ENCODE measurements around the gene PEX6. TPM values are rescaled to one million over a fixed set of nuclear protein-coding genes. Genes with fewer than 3 reads are reported as not detected.

PEX6 gene
- total and polyA plus RNA-seq, 2 of the 13 experiments (the other 11 are each of a cell fraction or from before 2014, with no cell fraction given), result 5.1 to 6.7 TPM

- no peak for TF ChIP-seq MNT (IDR thresholded peaks at IDR 0.05)
- peak; percentile 6 for TF ChIP-seq DBP (CRISPR knock-in tag; IDR thresholded peaks at IDR 0.05; ENCODE audit: not compliant biosample characterization)
- no peak for TF ChIP-seq ELF4 (CRISPR knock-in tag; IDR thresholded peaks at IDR 0.05; ENCODE audit: borderline replicate concordance)
- 0 out of 2 replicates have a peak, but pooled peaks have one; percentile 5 for TF ChIP-seq REL (CRISPR knock-in tag; conservative IDR thresholded peaks at IDR 0.05)
- no peak for TF ChIP-seq KLF16 (CRISPR knock-in tag; IDR thresholded peaks at IDR 0.05)
- no peak for TF ChIP-seq PHF20 (CRISPR knock-in tag; IDR thresholded peaks at IDR 0.05)
- TF ChIP-seq HINFP (CRISPR knock-in tag; IDR thresholded peaks at IDR 0.05; ENCODE audit: low read depth), result no peak
- 0 out of 2 replicates have a peak, but pooled peaks have one; percentile 2 for TF ChIP-seq ZFP1 (CRISPR knock-in tag; IDR thresholded peaks at IDR 0.05)
- no peak for TF ChIP-seq ZBTB8A (CRISPR knock-in tag; IDR thresholded peaks at IDR 0.05; ENCODE audit: borderline replicate concordance, low read depth)
- no peak for TF ChIP-seq E2F1 (CRISPR knock-in tag; IDR thresholded peaks at IDR 0.05)
- TF ChIP-seq ZNF18 (CRISPR knock-in tag; IDR thresholded peaks at IDR 0.05; ENCODE audit: insufficient replicate concordance), result no peak
- TF ChIP-seq ZNF577 (CRISPR knock-in tag; IDR thresholded peaks at IDR 0.05; ENCODE audit: borderline replicate concordance, low read depth), result no peak
- TF ChIP-seq ZNF3 (CRISPR knock-in tag; IDR thresholded peaks at IDR 0.05), result 0 out of 2 replicates have a peak, but pooled peaks have one; percentile 15
- no peak; the same call in 1 of the 2 replicates for TF ChIP-seq ZNF292 (CRISPR knock-in tag; IDR thresholded peaks at IDR 0.05; ENCODE audit: borderline replicate concordance, low read depth)
- TF ChIP-seq ZNF296 (CRISPR knock-in tag; conservative IDR thresholded peaks at IDR 0.05), result 0 out of 2 replicates have a peak, but pooled peaks have one; percentile 2
- no peak for TF ChIP-seq ZNF432 (CRISPR knock-in tag; IDR thresholded peaks at IDR 0.05; ENCODE audit: borderline replicate concordance)
- no peak for TF ChIP-seq YY1 (IDR thresholded peaks at IDR 0.05; ENCODE audit: insufficient read depth, insufficient replicate concordance, low read depth, low read length)
- no peak for TF ChIP-seq ZNF576 (CRISPR knock-in tag; IDR thresholded peaks at IDR 0.05)
- TF ChIP-seq HNRNPLL (IDR thresholded peaks at IDR 0.05; ENCODE audit: low read depth, low read length, poor library complexity, severe bottlenecking), result no peak
- no peak for TF ChIP-seq IKZF5 (CRISPR knock-in tag; IDR thresholded peaks at IDR 0.05)
These were observed 49.1 kb downstream of the PEX6 start (continued) for GRCh38 chr6:42929821-42930360.

All from HepG2 (cell line).